Tibial artery (tissue), 4 donors: ENCODE results near the gene EEF1AKMT4.

ENCODE experiments used
- DNase-seq, 2 donors: peaks; one replicate each; pipeline ENCODE4 v3.0.0-alpha.2; 2019
- H3K27ac ChIP-seq, 2 donors: fragments of 200-600 bp; sonication (generic) in 1 of 2; 1 replicate in 1 of 2; 2 replicates in 1 of 2; pipeline ENCODE4 v1.5.1; 2018 to 2019; ENCODE audit warnings: mild to moderate bottlenecking in 1 of 2
- H3K27me3 ChIP-seq, 2 donors: fragments of 200-600 bp; sonication (generic) in 1 of 2; one replicate each; pipeline versions ENCODE4 v1.5.1 to v1.6.0; 2016 to 2019
- H3K36me3 ChIP-seq, 3 donors: fragments of 200-600 bp; sonication (generic) in 2 of 3; one replicate each; pipeline ENCODE4 v1.5.1; 2016 to 2019; ENCODE audit warnings: mild to moderate bottlenecking in 2 of 3
- H3K4me1 ChIP-seq, 4 donors: fragments of 200-600 bp; sonication (generic) in 2 of 4; 1 replicate in 3 of 4; 2 replicates in 1 of 4; pipeline ENCODE4 v1.5.1; 2016 to 2019
- H3K4me3 ChIP-seq, 2 donors: fragments of 200-600 bp; sonication (generic) in 1 of 2; 1 replicate in 1 of 2; 2 replicates in 1 of 2; pipeline ENCODE4 v1.5.1; 2018 to 2019; ENCODE audit warnings: mild to moderate bottlenecking in 2 of 2
- H3K9me3 ChIP-seq, 3 donors: fragments of 200-600 bp; sonication (generic) in 1 of 3; one replicate each; pipeline ENCODE4 v1.5.1; 2016 to 2019
- intact Hi-C: fragments of 100-400 bp; cut with DNase I; formaldehyde crosslinking; loops from one replicate; pipeline ENCODE4 v1.15.0; 2023; ENCODE audit warnings: low total_unique reads
- TF ChIP-seq, protein P1 (sequence below), 2 experiments: fragments of 200-600 bp in 1 of 2; fragments of 450-650 bp in 1 of 2; IDR thresholded peaks; one replicate each; pipeline ENCODE4 v1.5.1; 2017 to 2019; ENCODE audit warnings: antibody characterized with exemption in 2 of 2, mild to moderate bottlenecking in 1 of 2, moderate library complexity in 1 of 2

The EEF1AKMT4 gene

GRCh38 chr3:184236636-184237035, 12.8 kb upstream of the EEF1AKMT4 start:
- intact Hi-C loops = no loop called here
- TF ChIP-seq, protein P1, sequence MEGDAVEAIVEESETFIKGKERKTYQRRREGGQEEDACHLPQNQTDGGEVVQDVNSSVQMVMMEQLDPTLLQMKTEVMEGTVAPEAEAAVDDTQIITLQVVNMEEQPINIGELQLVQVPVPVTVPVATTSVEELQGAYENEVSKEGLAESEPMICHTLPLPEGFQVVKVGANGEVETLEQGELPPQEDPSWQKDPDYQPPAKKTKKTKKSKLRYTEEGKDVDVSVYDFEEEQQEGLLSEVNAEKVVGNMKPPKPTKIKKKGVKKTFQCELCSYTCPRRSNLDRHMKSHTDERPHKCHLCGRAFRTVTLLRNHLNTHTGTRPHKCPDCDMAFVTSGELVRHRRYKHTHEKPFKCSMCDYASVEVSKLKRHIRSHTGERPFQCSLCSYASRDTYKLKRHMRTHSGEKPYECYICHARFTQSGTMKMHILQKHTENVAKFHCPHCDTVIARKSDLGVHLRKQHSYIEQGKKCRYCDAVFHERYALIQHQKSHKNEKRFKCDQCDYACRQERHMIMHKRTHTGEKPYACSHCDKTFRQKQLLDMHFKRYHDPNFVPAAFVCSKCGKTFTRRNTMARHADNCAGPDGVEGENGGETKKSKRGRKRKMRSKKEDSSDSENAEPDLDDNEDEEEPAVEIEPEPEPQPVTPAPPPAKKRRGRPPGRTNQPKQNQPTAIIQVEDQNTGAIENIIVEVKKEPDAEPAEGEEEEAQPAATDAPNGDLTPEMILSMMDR (IDR thresholded peaks at IDR 0.05) = no peak
- Histone ChIP-seq H3K36me3 (peaks cover 0 to 3% (median 0%) of the 10 kb centered on the region in 3 donors), H3K4me3 (no peak overlapping the region), H3K4me1 (peaks cover 0 to 6% (median 3%) of the 10 kb centered on the region in 4 donors), H3K9me3 (no peaks in the 10 kb centered on the region), H3K27me3 (peaks cover 0 to 50% of the 10 kb centered on the region in 2 donors), H3K27ac (no peak overlapping the region)
- DNase-seq = no peak

- Histone ChIP-seq H3K4me1 (peaks cover 0 to 8% (median 4%) of the 10 kb centered on the region in 4 donors), H3K4me3 (no peak overlapping the region), H3K27ac (no peak overlapping the region), H3K27me3 (peaks cover 0 to 48% of the 10 kb centered on the region in 2 donors), H3K9me3 (no peaks in the 10 kb centered on the region), H3K36me3 (peaks cover 0 to 9% (median 2%) of the 10 kb centered on the region in 3 donors)
- intact Hi-C loops = no loop called here
- no peak for DNase-seq
- TF ChIP-seq, protein P1 (IDR thresholded peaks at IDR 0.05) = no peak
Measured at GRCh38 chr3:184237211-184237610, 12.3 kb upstream of the EEF1AKMT4 start.

DNA sequence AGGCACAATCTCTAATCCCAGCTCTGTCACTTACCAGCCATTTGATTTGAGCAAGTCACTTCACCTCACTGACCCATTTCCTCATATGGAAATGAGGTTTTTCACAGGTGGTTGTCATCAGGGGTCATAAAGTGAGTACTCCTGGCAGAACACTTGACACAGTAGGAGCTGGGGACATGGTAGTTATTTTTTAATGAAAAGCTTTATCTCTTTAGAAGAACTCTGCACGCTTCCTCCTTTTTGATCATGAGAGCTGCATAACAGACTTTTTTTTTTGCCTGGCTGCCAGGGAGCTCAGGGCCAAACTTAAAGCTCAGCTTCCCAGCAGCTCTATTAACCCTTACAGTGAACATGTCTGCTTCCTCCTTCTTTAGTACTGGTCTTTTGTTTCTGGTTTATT, 11.7 kb upstream of the EEF1AKMT4 start:
- peaks cover 0 to 8% (median 4%) of the 10 kb centered on the region in 4 donors for H3K4me1 ChIP-seq
- no peaks in the 10 kb centered on the region for H3K9me3 ChIP-seq
- TF ChIP-seq, protein P1 (IDR thresholded peaks at IDR 0.05) = no peak
- H3K4me3 ChIP-seq = no peak overlapping the region
- DNase-seq = no peak
- H3K27ac ChIP-seq = no peak overlapping the region
- peaks cover 0 to 45% of the 10 kb centered on the region in 2 donors for H3K27me3 ChIP-seq
- intact Hi-C loops = no loop called here
- peaks cover 4 to 15% (median 7%) of the 10 kb centered on the region in 3 donors for H3K36me3 ChIP-seq

DNA sequence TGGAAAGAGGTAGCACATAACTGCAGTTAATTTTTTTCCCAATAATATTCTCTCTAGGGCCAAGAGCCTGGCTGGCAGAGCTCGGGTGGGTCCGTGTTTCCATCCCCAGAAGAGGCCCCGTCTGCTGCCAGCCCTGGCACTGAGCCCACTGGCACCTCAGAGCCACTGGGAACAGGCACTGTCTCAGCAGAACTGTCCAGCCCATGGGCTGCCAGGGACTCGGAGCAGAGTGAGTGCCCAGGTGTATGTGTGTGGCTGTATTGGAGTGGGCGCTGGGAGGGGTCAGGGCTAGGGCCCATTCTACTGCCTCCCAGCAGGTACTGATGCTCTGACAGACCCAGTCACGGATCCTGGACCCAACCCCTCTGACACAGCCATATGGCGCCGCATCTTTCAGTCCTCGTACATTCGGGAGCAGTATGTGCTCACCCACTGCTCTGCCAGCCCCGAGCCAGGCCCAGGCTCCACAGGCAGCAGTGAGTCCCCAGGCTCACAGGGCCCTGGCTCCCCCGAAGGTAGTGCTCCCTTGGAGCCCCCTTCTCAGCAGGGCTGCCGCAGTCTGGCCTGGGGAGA, 11.1 kb upstream of the EEF1AKMT4 start:
- peaks cover 0 to 8% (median 4%) of the 10 kb centered on the region in 4 donors for H3K4me1 ChIP-seq
- peaks cover 0 to 40% of the 10 kb centered on the region in 2 donors for H3K27me3 ChIP-seq
- TF ChIP-seq, protein P1 (IDR thresholded peaks at IDR 0.05) = no peak
- DNase-seq = no peak
- H3K9me3 ChIP-seq = no peaks in the 10 kb centered on the region
- H3K27ac ChIP-seq = no peak overlapping the region
- intact Hi-C loops = no loop called here
- H3K36me3 ChIP-seq = peaks cover 10 to 20% (median 11%) of the 10 kb centered on the region in 3 donors
- no peak overlapping the region for H3K4me3 ChIP-seq

GRCh38 chr3:184239221-184239620, 10.3 kb upstream of the EEF1AKMT4 start:
- peak in 1 of 2 donors; percentile 60 for DNase-seq
- Histone ChIP-seq H3K9me3 (no peaks in the 10 kb centered on the region), H3K4me1 (peaks cover 0 to 8% (median 4%) of the 10 kb centered on the region in 4 donors), H3K4me3 (no peak overlapping the region), H3K27ac (no peak overlapping the region), H3K27me3 (peaks cover 0 to 32% of the 10 kb centered on the region in 2 donors), H3K36me3 (peaks cover 19 to 29% (median 19%) of the 10 kb centered on the region in 3 donors)
- intact Hi-C loops = no loop called here
- TF ChIP-seq, protein P1 (IDR thresholded peaks at IDR 0.05) = no peak
